H1 (cell line): Measurements from ENCODE around the gene IL32. TPM values are rescaled to one million over a fixed set of nuclear protein-coding genes. Genes with fewer than 3 reads are reported as not detected.
A peak's percentile ranks its signal among the peaks of the same experiment; 100 is the strongest.

Experiments used
- CTCF ChIA-PET: fragments of 300-600 bp; sonication (Branson Sonifier 250); formaldehyde crosslinking; loops from one replicate; lab custom pipeline; 2021; ENCODE audit not compliant: partially characterized antibody; lab: Charles Lee
- POLR2A ChIA-PET: fragments of 300-600 bp; sonication (Branson Sonifier 250); formaldehyde crosslinking; loops from one replicate; lab custom pipeline; 2021; ENCODE audit warnings: inconsistent platforms; ENCODE audit not compliant: partially characterized antibody; lab: Charles Lee
- DNase-seq, 2 experiments: peaks; one replicate each; pipeline versions ENCODE4 v3.0.0 to v3.0.0-alpha.2; 2010 to 2022; ENCODE audit warnings: low spot score in 2 of 2, low read depth in 1 of 2, mixed read lengths in 1 of 2
- FAIRE-seq: peaks from 2 replicates; lab custom pipeline; 2011; peaks lifted over from hg19 to GRCh38; lab: Jason Lieb, UNC
- H2AFZ ChIP-seq: 2 replicates; pipeline ENCODE4 v1.8.1; 2012; ENCODE audit warnings: low read length, inconsistent platforms
- H2AK5ac ChIP-seq: 2 replicates; pipeline ENCODE4 v1.6.1; 2013; ENCODE audit warnings: low read depth, low read length
- H2BK120ac ChIP-seq: replicated peaks from 2 replicates; pipeline ENCODE3; 2013; ENCODE audit warnings: low read depth, low read length, inconsistent platforms
- H2BK12ac ChIP-seq: 2 replicates; pipeline ENCODE4 v1.6.1; 2013; ENCODE audit warnings: low read depth, low read length
- H2BK15ac ChIP-seq: 2 replicates; pipeline ENCODE4 v1.6.1; 2013; ENCODE audit warnings: low read length
- H2BK20ac ChIP-seq: 2 replicates; pipeline ENCODE4 v1.6.1; 2013; ENCODE audit warnings: low read length
- H2BK5ac ChIP-seq: 2 replicates; pipeline ENCODE4 v1.6.1; 2013; ENCODE audit warnings: low read depth, low read length
- H3K14ac ChIP-seq: 2 replicates; pipeline ENCODE4 v1.6.1; 2013; ENCODE audit warnings: inconsistent platforms; ENCODE audit not compliant: insufficient read length
- H3K18ac ChIP-seq: 2 replicates; pipeline ENCODE4 v1.6.1; 2013; ENCODE audit warnings: low read length; ENCODE audit errors: extremely low read depth
- H3K23ac ChIP-seq: 2 replicates; pipeline ENCODE4 v1.6.1; 2013; ENCODE audit warnings: inconsistent platforms; ENCODE audit not compliant: insufficient read length
- H3K23me2 ChIP-seq: 2 replicates; pipeline ENCODE4 v1.6.1; 2013; ENCODE audit warnings: low read depth, low read length
- H3K27ac ChIP-seq: 2 replicates; pipeline ENCODE4 v1.6.1; 2011; ENCODE audit warnings: low read depth, low read length, inconsistent platforms
- H3K27me3 ChIP-seq, 4 experiments: replicated peaks in 1 of 4; 1 replicate in 1 of 4; 2 replicates in 3 of 4; pipeline versions ENCODE4 v1.6.1 to v1.8.1; 2011 to 2013; ENCODE audit warnings: low read length in 3 of 4, mild to moderate bottlenecking in 3 of 4, inconsistent platforms in 2 of 4, mixed read lengths in 2 of 4, moderate library complexity in 1 of 4; ENCODE audit not compliant: control insufficient read depth in 3 of 4, insufficient read depth in 3 of 4; ENCODE audit errors: extremely low read depth in 1 of 4
- H3K36me3 ChIP-seq, 4 experiments: 2 replicates each; pipeline versions ENCODE4 v1.6.1 to v1.8.1; 2011 to 2013; ENCODE audit warnings: mild to moderate bottlenecking in 4 of 4, low read length in 3 of 4, moderate library complexity in 2 of 4, control low read depth in 1 of 4, inconsistent platforms in 1 of 4; ENCODE audit not compliant: insufficient read depth in 4 of 4, control insufficient read depth in 2 of 4
- H3K4ac ChIP-seq: replicated peaks from 2 replicates; pipeline ENCODE3; 2013; ENCODE audit warnings: low read length, low read depth, mixed read lengths, inconsistent platforms; ENCODE audit not compliant: insufficient read length
- H3K4me1 ChIP-seq, 4 experiments: replicated peaks in 1 of 4; 1 replicate in 1 of 4; 2 replicates in 3 of 4; pipeline versions ENCODE4 v1.6.1 to v1.8.1; 2011 to 2013; ENCODE audit warnings: low read length in 3 of 4, inconsistent platforms in 2 of 4, mixed read lengths in 1 of 4; ENCODE audit not compliant: insufficient read depth in 4 of 4, control insufficient read depth in 3 of 4
- H3K4me2 ChIP-seq, 2 experiments: 2 replicates each; pipeline versions ENCODE4 v1.6.1 to v1.8.1; 2011 to 2013; ENCODE audit warnings: low read depth in 2 of 2, low read length in 2 of 2, control low read depth in 1 of 2, inconsistent platforms in 1 of 2, mild to moderate bottlenecking in 1 of 2; ENCODE audit not compliant: insufficient read depth in 1 of 2
- H3K4me3 ChIP-seq, 4 experiments: fragments of 200-600, 300-600 bp in 1 of 4; sonication (generic), shearing (Covaris generic), sonication (Bioruptor Twin) in 1 of 4; 2 replicates each; pipeline versions ENCODE4 v1.5.1 to v1.8.1; 2011 to 2016; ENCODE audit warnings: low read length in 4 of 4, low read depth in 3 of 4, control low read depth in 2 of 4, inconsistent platforms in 2 of 4, mild to moderate bottlenecking in 2 of 4, mixed read lengths in 1 of 4, moderate library complexity in 1 of 4; ENCODE audit not compliant: insufficient read depth in 2 of 4; ENCODE audit errors: extremely low read depth in 1 of 4
- H3K56ac ChIP-seq: replicated peaks from 2 replicates; pipeline ENCODE3; 2013; ENCODE audit warnings: low read depth, mild to moderate bottlenecking, mixed read lengths, low read length, inconsistent platforms; ENCODE audit not compliant: insufficient read length
- H3K79me1 ChIP-seq: 2 replicates; pipeline ENCODE4 v1.6.1; 2013; ENCODE audit warnings: low read depth, low read length, control low read depth
- H3K79me2 ChIP-seq, 2 experiments: 2 replicates each; pipeline versions ENCODE4 v1.6.1 to v1.8.1; 2012 to 2013; ENCODE audit warnings: low read length in 2 of 2, mild to moderate bottlenecking in 2 of 2, inconsistent platforms in 1 of 2; ENCODE audit not compliant: insufficient read depth in 2 of 2, control insufficient read depth in 1 of 2
- H3K9ac ChIP-seq, 4 experiments: replicated peaks in 1 of 4; 1 replicate in 1 of 4; 2 replicates in 3 of 4; pipeline versions ENCODE4 v1.6.1 to v1.8.1; 2011 to 2013; ENCODE audit warnings: low read depth in 3 of 4, low read length in 3 of 4, control low read depth in 2 of 4, mild to moderate bottlenecking in 2 of 4, moderate library complexity in 2 of 4, inconsistent platforms in 1 of 4; ENCODE audit errors: extremely low read depth in 1 of 4
- H3K9me3 ChIP-seq, 2 experiments: 2 replicates each; pipeline versions ENCODE4 v1.6.1 to v1.8.1; 2012 to 2013; ENCODE audit warnings: mild to moderate bottlenecking in 2 of 2, moderate library complexity in 2 of 2, control low read depth in 1 of 2, inconsistent platforms in 1 of 2, low read depth in 1 of 2, low read length in 1 of 2, mixed read lengths in 1 of 2; ENCODE audit not compliant: insufficient read depth in 2 of 2
- H4K20me1 ChIP-seq, 2 experiments: replicated peaks in 1 of 2; 2 replicates each; pipeline versions ENCODE3 to v1.8.1; 2011 to 2013; ENCODE audit warnings: inconsistent platforms in 2 of 2, low read length in 2 of 2, mild to moderate bottlenecking in 1 of 2; ENCODE audit not compliant: insufficient read depth in 2 of 2, control insufficient read depth in 1 of 2
- H4K5ac ChIP-seq: 2 replicates; pipeline ENCODE4 v1.6.1; 2013; ENCODE audit warnings: low read length, low read depth, mixed read lengths, inconsistent platforms; ENCODE audit not compliant: insufficient read length
- H4K8ac ChIP-seq: 2 replicates; pipeline ENCODE4 v1.8.0; 2013; ENCODE audit warnings: mild to moderate bottlenecking, moderate library complexity, low read length, inconsistent platforms; ENCODE audit not compliant: insufficient read depth; ENCODE audit errors: extremely low read depth
- H4K91ac ChIP-seq: replicated peaks from 2 replicates; pipeline ENCODE3; 2013; ENCODE audit warnings: low read length, mixed read lengths, inconsistent platforms; ENCODE audit not compliant: insufficient read length
- BACH1 ChIP-seq: IDR thresholded peaks from 2 replicates; pipeline ENCODE4 v1.6.1; 2012; ENCODE audit warnings: low read length, improper control_type of control experiment
- CTCF ChIP-seq, 3 experiments: IDR thresholded peaks; 1 replicate in 2 of 3; 2 replicates in 1 of 3; pipeline versions ENCODE4 v1.5.1 to v1.6.1; 2011; ENCODE audit warnings: low read length in 3 of 3, mild to moderate bottlenecking in 3 of 3, inconsistent platforms in 2 of 3, low read depth in 1 of 3, moderate library complexity in 1 of 3; ENCODE audit not compliant: insufficient read depth in 1 of 3; ENCODE audit errors: control extremely low read depth in 1 of 3
- EGR1 ChIP-seq: IDR thresholded peaks from 2 replicates; pipeline ENCODE4 v1.6.1; 2011; ENCODE audit warnings: low read depth, low read length, borderline replicate concordance
- EZH2 ChIP-seq: fragments of 200-600 bp; sonication (generic); IDR thresholded peaks from 2 replicates; pipeline ENCODE4 v1.7.1; 2012; ENCODE audit warnings: low read depth, mild to moderate bottlenecking, moderate library complexity, low read length, inconsistent platforms; ENCODE audit not compliant: severe bottlenecking
- GABPA ChIP-seq: IDR thresholded peaks from 2 replicates; pipeline ENCODE4 v1.6.1; 2011; ENCODE audit warnings: mild to moderate bottlenecking, low read length, moderate library complexity, borderline replicate concordance; ENCODE audit not compliant: insufficient read depth
- JUN ChIP-seq: IDR thresholded peaks from 2 replicates; pipeline ENCODE4 v1.6.1; 2011; ENCODE audit warnings: low read depth, mild to moderate bottlenecking, improper control_type of control experiment, low read length
- KDM1A ChIP-seq: fragments of 200-600, 300-600 bp; sonication (generic); IDR thresholded peaks from 2 replicates; pipeline ENCODE4 v1.7.1; 2016; ENCODE audit warnings: mild to moderate bottlenecking, low read length, borderline replicate concordance
- SP1 ChIP-seq: IDR thresholded peaks from 2 replicates; pipeline ENCODE4 v1.6.1; 2011; ENCODE audit warnings: low read depth, low read length
- YY1 ChIP-seq: IDR thresholded peaks from 2 replicates; pipeline ENCODE4 v1.6.1; 2011; ENCODE audit warnings: low read depth, mild to moderate bottlenecking, low read length
- WGBS, 2 experiments: shearing (Covaris generic) in 1 of 2; methylation state at CpG; one replicate each; pipeline versions ENCODE4 v1.1.6 to v1.1.7; 2013 to 2015; ENCODE audit warnings: low lambda C conversion rate in 2 of 2, mixed read lengths in 2 of 2, inconsistent platforms in 1 of 2, low coverage in 1 of 2, missing lambda C conversion rate in 1 of 2; ENCODE audit not compliant: insufficient replicate concordance in 2 of 2, insufficient coverage in 1 of 2, insufficient read length in 1 of 2; ENCODE audit errors: extremely low coverage in 1 of 2, missing lambda C conversion rate in 1 of 2; 5-methylcytosine and 5-hydroxymethylcytosine counted together
- polyA plus RNA-seq, 7 experiments: library from polyadenylated mRNA; depleted of rRNA in 3 of 7; stranded (reverse) in 5 of 7; unstranded in 2 of 7; fragments of >200 nt in 5 of 7; fragments of 200-250 nt in 2 of 7; gene quantifications; 1 replicate in 5 of 7; 2 replicates in 1 of 7; 4 replicates in 1 of 7; pipeline versions ENCODE4 v1.2.1 to v1.2.3, GENCODE V29; 2011 to 2013; ENCODE audit warnings: missing spikeins in 2 of 7, mixed read lengths in 2 of 7
- total RNA-seq: library from RNA; stranded (reverse); fragmentation: NEBNext Ultra II Directional; extraction: Animal tissue kit (Norgen Biotek cat#: 25700); gene quantifications from 2 replicates; pipeline ENCODE4 v1.2.1, GENCODE V29; 2021

Gene IL32
- total and polyA plus RNA-seq, 2 of the 8 experiments (the other 6 are each of a cell fraction or from before 2014, with no cell fraction given) = 2.7 to 5.0 TPM

GRCh38 chr16:3032624-3033023 lies 32.8 kb upstream of the IL32 start:
- H2BK5ac ChIP-seq = no peak overlapping the region
- H4K8ac ChIP-seq = no peak overlapping the region
- ChIA-PET CTCF (interaction anchor here (0.6 to 23.8 kb wide), 23 partner anchors 10 to 147 kb away, joined by 3 to 639 read pairs (median 10); partner anchors contain the start of genes CLDN6, CLDN9, HCFC1R1 and IL32), POLR2A (interaction anchor here (1.2 to 35.7 kb wide), 8 partner anchors 4 to 102 kb away, joined by 3 to 1808 read pairs (median 78); partner anchors contain the start of genes BICDL2, CLDN6, CLDN9 and HCFC1R1)
- H3K79me2 ChIP-seq = no peaks in the 10 kb centered on the region
- H3K9ac ChIP-seq = no peak overlapping the region
- H3K27me3 ChIP-seq = peaks cover 0 to 9% (median 3%) of the 10 kb centered on the region in 4 experiments; a peak in 1 of 7 replicates
- no peak overlapping the region for H3K14ac ChIP-seq
- 88% methylated on average over 7 of the region's 7 CpGs; no CpG with 5 or more reads in 1 of the 2 experiments for WGBS, 2 experiments
- H3K79me1 ChIP-seq = 0 out of 2 replicates have a peak, but pooled peaks cover 2% of the 10 kb centered on the region
- peaks cover 0 to 2% (median 0%) of the 10 kb centered on the region in 4 experiments; a peak in 2 of 8 replicates for H3K36me3 ChIP-seq
- H2AFZ ChIP-seq = no peak overlapping the region
- no peak for FAIRE-seq
- no peak overlapping the region for H3K4me2 ChIP-seq
- H3K56ac ChIP-seq = no peak overlapping the region
- DNase-seq = no peak
- no peaks in the 10 kb centered on the region for H3K9me3 ChIP-seq
- H4K20me1 ChIP-seq = peaks cover 9 to 24% of the 10 kb centered on the region in 2 experiments
- H4K91ac ChIP-seq = no peak overlapping the region
- H3K4ac ChIP-seq = no peak overlapping the region
- 0 out of 2 replicates have a peak overlapping the region, but pooled peaks have one; percentile 16 for H2AK5ac ChIP-seq
- peaks cover 3% of the 10 kb centered on the region; the same call in 1 of the 2 replicates for H3K23me2 ChIP-seq
- H4K5ac ChIP-seq = no peak overlapping the region
- no peak overlapping the region for H3K23ac ChIP-seq
- H3K27ac ChIP-seq = no peak overlapping the region
- H2BK120ac ChIP-seq = no peak overlapping the region
- H2BK12ac ChIP-seq = no peak overlapping the region
- no peak overlapping the region for H3K4me3 ChIP-seq
- H3K4me1 ChIP-seq = peaks cover 0 to 14% (median 9%) of the 10 kb centered on the region in 4 experiments; a peak in 6 of 7 replicates
- H2BK15ac ChIP-seq = no peak overlapping the region
- no peak overlapping the region for H2BK20ac ChIP-seq
- no peak overlapping the region for H3K18ac ChIP-seq
- TF ChIP-seq CTCF (IDR thresholded peaks at IDR 0.05; ENCODE audit: control extremely low read depth in 1 of 3, insufficient read depth in 1 of 3, low read depth in 1 of 3, low read length in 3 of 3) = no peak
- no peak for TF ChIP-seq GABPA
- TF ChIP-seq EGR1 = no peak
- TF ChIP-seq SP1 = no peak
- TF ChIP-seq EZH2 = no peak
- TF ChIP-seq KDM1A = no peak
- no peak for TF ChIP-seq YY1
- no peak for TF ChIP-seq BACH1
- TF ChIP-seq JUN = no peak
